Vagina (tissue), 2 donors: ENCODE data around the gene OLR1.

ENCODE experiments used
- POLR2A ChIP-seq, 2 donors: fragments of 450-650 bp; IDR thresholded peaks; one replicate each; pipeline ENCODE4 v1.6.1; 2017; ENCODE audit warnings: antibody characterized with exemption in 2 of 2, mild to moderate bottlenecking in 2 of 2, moderate library complexity in 2 of 2
- POLR2AphosphoS5 ChIP-seq, 2 donors: sonication (generic); formaldehyde crosslinking; IDR thresholded peaks; one replicate each; pipeline ENCODE4 v1.9.0; 2017; ENCODE audit warnings: antibody characterized with exemption in 2 of 2, mild to moderate bottlenecking in 2 of 2, low read depth in 1 of 2; ENCODE audit not compliant: insufficient read depth in 1 of 2
- TF ChIP-seq, protein P1 (sequence below), 3 experiments: fragments of 450-650 bp in 2 of 3; fragments of 200-600 bp in 1 of 3; sonication (generic) in 1 of 3; IDR thresholded peaks; one replicate each; pipeline ENCODE4 v1.5.1; 2017 to 2019; ENCODE audit warnings: antibody characterized with exemption in 3 of 3, mild to moderate bottlenecking in 2 of 3, moderate library complexity in 2 of 3

GRCh38 chr12:10178821-10179220 is 6.9 kb upstream of the OLR1 start, which contains the start of gene TMEM52B:
- TF ChIP-seq, protein P1, sequence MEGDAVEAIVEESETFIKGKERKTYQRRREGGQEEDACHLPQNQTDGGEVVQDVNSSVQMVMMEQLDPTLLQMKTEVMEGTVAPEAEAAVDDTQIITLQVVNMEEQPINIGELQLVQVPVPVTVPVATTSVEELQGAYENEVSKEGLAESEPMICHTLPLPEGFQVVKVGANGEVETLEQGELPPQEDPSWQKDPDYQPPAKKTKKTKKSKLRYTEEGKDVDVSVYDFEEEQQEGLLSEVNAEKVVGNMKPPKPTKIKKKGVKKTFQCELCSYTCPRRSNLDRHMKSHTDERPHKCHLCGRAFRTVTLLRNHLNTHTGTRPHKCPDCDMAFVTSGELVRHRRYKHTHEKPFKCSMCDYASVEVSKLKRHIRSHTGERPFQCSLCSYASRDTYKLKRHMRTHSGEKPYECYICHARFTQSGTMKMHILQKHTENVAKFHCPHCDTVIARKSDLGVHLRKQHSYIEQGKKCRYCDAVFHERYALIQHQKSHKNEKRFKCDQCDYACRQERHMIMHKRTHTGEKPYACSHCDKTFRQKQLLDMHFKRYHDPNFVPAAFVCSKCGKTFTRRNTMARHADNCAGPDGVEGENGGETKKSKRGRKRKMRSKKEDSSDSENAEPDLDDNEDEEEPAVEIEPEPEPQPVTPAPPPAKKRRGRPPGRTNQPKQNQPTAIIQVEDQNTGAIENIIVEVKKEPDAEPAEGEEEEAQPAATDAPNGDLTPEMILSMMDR (IDR thresholded peaks at IDR 0.05): no peak
- TF ChIP-seq POLR2A (IDR thresholded peaks at IDR 0.05) (no peak), POLR2AphosphoS5 (IDR thresholded peaks at IDR 0.05; ENCODE audit: insufficient read depth in 1 of 2, low read depth in 1 of 2) (no peak)
